GM08714 (cell line): ENCODE measurements around the gene MAP4K3.

Experiments used
- H3K4me3 ChIP-seq: fragments of 200-500 bp; sonication (Bioruptor generic); 2 replicates; pipeline ENCODE4 v1.5.1; 2014; ENCODE audit warnings: mild to moderate bottlenecking, low read length, inconsistent platforms
- ZNF274 ChIP-seq: IDR thresholded peaks from 2 replicates; pipeline ENCODE4 v1.6.1; 2012; ENCODE audit warnings: mild to moderate bottlenecking, low read depth, low read length

MAP4K3 gene

DNA sequence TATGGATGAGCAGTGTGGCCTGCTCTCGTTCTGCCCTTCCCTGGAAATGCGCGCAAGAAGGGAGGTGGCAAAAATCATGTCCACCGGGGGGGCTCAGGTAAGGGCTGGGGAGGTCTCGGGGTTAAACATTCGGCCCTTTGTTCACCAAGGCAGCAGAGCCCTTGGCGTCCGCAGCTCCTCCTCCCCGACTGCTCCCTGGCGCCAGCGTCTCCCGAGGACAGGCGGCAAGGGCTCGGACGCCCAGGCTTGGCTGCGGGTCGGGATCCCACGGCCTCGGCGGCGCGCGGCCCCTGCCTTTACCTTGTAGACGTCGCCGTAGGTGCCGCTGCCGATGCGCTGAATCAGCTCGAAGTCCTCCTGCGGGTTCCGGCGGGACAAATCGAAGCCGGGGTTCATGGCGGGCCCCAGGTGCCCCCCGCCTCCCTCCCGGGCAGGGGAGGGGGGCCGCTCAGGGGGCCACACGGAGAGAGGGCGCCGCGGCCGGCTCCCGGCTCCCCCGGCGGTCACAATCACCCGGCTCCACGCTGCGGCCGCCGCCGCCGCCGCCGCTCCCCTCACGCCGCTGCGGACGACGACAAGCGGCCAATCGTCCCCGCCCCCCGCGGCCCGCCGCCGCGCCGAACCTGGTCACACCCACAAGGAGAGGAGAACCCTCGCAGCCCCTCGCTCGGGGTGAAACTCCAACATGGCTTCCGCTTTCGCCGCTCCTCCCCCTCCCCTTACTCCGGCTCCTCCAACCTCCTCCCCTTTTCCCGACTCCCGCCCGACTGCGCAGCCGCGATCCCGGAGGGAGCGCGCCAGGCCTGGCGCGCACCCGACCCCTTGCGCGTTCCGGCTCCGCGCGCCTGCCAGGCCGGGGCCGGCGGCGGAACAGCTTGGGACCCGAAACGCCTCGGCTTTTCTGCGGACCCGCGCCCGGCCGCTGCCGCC is at the start of gene MAP4K3:
TSS of gene MAP4K3 (minus strand) at position 694 of the 930 bp plus-strand sequence. CDS start at position 396, 298 bp downstream.
- no peak for TF ChIP-seq ZNF274

DNA sequence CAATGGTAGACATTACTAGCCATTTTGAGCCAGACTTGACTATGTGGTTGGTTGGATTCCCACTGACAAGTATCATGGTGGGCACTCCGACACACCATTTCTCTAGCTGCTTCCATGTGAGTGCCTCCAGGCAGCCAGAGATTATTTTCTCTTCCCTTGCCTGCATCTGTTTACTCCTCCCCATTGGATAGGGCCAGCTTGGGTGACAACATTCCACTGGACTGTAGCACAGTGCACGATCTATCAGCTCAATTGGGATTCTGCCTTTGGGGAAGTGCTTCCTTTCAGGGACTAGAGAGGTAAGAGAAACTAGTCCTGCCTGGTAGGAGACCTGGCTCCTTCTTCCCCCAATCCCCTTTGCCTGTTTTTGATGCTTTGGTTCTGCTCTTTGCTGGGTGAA is 49.0 kb upstream of the MAP4K3 start:
- no peak for TF ChIP-seq ZNF274
- no peak overlapping the region for H3K4me3 ChIP-seq

More for the DNA sequence above, at the start of gene MAP4K3:
- H3K4me3 ChIP-seq, result peak within 1 kb of the TSS; percentile 55

DNA sequence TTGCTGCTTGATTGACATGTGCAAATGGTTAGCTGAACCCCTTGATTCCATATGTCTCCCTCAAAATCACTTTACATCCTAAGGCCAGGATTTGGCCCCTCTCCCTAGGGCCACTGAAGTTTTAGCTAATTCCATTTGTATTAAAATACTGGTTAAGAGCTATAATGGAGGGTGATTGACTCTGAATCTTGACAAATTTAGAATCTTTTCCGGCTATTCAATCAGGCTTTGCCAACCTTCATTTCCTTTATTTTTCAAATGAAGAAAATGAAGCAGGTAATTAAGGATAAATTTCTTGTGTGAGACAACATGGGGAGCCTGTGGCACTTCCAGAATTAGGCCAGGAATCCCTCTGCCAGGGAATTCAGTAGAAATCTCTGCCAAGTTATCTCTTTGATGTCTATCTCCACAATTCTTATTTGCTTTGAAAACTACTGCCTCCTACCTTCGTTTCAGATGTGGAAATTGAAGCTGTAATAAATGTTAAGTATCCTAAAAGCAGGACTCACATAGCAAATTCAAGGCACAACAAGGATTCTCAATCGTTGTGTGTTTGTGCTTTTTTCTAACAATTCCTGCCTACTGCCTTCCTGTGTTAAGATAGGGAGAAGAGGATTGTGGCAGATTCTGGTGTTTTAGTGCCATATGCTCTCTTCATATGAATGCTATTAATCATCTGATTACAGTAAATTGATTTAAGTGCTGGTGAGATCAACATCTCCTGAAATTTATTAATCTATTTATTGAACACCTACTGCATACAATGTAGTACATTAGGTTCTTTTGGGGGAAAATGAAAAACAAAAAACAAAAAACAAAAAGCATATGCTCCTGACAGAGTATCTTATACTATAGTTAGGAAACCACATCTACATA is 47.8 kb upstream of the MAP4K3 start:
- no peak for TF ChIP-seq ZNF274
- no peak overlapping the region for H3K4me3 ChIP-seq

DNA sequence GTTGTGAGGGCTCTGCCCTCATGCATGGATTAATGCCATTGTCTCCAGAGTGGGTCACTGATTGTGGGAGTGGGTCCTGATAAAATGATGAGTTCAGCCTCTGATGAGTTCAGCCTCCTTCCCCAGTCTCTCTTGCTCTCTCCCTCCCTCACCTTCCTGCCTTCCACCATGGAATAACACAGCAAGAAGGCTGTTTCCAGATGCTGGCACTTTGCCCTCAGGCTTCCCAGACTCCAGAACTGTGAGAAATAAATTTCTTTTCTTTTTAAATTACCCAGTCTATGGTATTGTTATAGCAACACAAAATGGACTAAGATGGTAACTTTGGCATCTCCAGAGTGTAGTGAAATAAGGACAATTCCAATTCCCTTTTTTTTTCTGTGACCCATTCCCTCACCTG is 47.1 kb upstream of the MAP4K3 start:
- TF ChIP-seq ZNF274, result no peak
- no peak overlapping the region for H3K4me3 ChIP-seq

DNA sequence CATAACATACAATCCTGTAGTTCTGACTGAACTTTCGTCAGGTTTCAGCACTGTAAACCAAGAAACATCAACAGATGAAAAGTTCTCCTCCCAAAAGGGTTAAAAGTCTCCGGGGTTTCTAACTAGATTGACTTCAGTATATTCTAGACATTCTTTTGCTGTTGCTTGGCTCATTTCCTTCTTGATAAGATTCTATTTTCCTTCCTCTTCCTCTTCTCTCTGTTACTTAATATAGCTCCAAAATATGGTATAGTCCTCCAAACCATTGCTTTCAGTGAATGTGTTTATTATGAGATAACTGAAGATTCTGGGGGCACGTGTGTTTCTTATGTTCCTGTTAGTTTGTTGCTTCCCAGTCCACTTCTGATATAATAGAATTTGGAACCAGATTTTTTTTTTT is 46.4 kb upstream of the MAP4K3 start:
- TF ChIP-seq ZNF274, result no peak
- H3K4me3 ChIP-seq, result no peak overlapping the region

DNA sequence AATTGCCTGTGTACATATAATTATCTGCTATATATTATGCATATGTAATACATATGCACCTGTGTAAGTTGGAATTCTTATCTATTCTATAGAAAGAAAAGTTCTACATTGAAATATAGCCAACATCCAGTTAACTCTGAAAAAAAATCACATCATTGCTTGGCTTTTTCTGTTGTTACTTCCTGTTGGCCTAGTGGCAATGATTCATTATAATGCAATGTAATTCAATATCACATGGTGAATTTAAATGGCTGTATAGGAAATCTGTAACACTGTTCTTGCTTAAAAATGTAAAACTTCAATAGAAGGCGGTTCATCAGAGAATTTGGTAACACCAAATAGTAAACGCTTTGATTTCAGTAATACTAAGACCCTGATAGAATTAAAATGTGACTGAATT is 44.5 kb upstream of the MAP4K3 start:
- no peak overlapping the region for H3K4me3 ChIP-seq
- no peak for TF ChIP-seq ZNF274

DNA sequence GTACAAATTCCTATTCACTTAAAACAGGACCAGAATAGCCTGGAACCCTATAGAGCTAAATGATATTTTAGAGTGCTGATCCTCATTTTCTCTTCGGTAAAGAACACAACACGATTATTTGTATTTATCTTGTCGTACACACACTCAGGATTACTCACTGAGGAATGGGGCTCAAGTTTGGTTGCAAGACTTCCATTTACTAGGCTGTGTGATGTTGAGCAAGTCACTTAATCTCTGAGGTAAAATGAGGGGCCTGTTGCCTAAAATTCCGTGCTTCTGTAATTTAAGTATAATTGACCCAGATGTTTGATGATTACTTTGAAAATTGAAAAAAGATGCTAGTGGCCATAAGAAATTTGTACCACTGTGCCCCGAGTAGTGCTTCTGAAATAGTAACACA is 42.6 kb upstream of the MAP4K3 start:
- H3K4me3 ChIP-seq, result no peak overlapping the region
- TF ChIP-seq ZNF274, result no peak

DNA sequence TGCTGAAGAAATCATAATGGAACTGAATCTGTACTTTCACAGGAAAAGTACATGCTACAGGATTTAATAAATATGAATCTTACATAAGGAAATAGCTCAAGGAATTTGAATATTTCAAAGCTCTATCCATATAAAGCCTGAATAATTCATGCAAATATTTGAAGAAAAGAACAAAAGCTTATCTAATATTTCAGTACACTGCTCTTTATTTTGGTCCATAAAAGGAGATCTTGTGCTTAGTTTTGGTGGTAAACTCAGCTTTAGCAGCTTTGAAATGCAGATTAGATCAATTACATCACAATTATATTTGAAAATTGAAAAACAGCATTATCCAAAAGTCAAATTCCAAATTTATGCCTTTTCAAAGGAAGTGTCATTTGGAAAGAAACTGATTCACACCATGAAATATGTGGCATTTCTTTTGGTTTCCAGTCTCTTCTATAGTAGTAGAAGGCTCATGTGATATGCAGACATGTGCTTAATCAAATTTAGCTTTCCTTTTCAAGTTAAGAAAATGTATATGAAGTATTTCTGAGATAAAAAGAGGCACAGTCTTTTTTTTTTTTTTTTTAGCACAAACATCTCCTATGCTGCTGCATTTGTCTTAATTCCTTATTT is 42.1 kb upstream of the MAP4K3 start:
- TF ChIP-seq ZNF274, result no peak
- H3K4me3 ChIP-seq, result no peak overlapping the region

DNA sequence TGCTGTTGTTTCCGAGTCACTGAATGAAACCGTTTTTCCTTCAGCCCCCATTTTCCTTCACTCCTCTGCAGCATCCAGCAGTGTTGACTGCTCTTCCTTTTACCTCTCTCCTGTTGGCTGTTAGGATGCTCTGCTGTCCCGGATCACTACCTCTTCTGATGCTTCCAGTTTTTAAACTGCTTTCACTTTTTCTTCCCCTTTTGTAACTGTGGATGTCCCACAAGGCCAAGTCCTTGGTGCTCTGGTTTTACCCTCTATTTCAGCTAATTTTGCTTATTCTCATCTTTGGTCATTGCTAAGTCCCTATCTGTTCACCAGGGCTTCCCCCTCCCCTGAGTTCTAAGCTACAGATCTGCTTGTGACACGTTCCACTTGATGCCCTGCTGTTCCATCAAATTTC is 39.4 kb upstream of the MAP4K3 start:
- H3K4me3 ChIP-seq, result no peak overlapping the region; the same call in 1 of the 2 replicates
- no peak for TF ChIP-seq ZNF274

DNA sequence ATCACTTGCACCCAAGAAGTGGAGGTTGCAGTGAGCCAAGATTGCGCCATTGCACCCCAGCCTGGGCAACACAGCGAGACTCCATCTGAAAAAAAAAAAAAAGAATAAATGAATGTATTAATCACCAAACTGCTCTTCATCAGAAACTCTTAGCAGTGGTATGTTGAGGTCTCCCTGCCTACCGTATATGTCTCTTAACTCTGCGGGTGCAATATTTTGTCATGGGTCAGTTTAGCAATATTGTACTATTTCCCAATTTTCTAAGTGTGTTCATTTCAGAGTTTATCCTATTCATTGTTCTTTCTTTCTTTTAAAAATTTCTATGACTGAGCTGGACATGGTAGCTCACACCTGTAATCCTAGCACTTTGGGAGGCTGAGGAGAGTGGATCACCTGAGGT is 37.9 kb upstream of the MAP4K3 start:
- no peak overlapping the region for H3K4me3 ChIP-seq
- TF ChIP-seq ZNF274, result no peak

DNA sequence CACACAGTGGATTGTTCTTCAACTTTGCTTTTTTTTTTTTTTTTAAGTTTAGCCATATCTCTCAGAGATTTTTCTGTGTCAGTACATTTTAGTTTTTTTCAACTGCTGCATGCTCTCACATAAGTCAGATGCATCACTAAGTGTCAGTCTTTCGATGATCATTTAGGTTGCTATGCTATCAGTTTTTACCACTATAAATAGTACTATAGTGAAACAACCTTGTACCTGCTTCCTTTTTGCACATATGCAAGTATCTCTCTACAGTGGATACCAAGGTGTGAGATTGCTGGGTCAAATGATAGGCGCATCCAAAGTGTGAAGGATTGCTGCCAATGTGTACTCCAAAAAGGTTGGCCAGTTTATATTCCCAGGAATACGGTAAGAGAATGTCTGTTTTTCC is 33.5 kb upstream of the MAP4K3 start:
- no peak overlapping the region for H3K4me3 ChIP-seq
- TF ChIP-seq ZNF274, result no peak

DNA sequence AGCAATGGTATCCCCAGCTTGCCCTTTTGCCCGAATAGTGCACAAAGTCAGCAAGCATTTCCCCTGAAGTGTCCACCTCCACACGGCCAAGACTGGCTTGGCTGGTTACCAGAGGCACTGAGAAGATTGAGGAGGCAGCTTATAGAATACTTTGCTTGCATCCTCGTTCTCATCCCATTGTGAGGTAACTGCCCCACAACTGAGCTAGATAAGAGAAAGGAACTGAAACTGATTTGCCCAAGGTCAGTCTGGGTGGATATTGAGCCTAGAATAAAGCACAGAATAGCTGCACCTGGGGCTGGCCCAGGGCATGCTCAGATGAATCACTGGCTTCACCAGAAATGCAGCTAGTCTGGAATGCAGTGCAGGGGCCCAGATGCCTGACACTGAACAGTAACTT is 32.7 kb upstream of the MAP4K3 start:
- no peak for TF ChIP-seq ZNF274
- H3K4me3 ChIP-seq, result no peak overlapping the region

DNA sequence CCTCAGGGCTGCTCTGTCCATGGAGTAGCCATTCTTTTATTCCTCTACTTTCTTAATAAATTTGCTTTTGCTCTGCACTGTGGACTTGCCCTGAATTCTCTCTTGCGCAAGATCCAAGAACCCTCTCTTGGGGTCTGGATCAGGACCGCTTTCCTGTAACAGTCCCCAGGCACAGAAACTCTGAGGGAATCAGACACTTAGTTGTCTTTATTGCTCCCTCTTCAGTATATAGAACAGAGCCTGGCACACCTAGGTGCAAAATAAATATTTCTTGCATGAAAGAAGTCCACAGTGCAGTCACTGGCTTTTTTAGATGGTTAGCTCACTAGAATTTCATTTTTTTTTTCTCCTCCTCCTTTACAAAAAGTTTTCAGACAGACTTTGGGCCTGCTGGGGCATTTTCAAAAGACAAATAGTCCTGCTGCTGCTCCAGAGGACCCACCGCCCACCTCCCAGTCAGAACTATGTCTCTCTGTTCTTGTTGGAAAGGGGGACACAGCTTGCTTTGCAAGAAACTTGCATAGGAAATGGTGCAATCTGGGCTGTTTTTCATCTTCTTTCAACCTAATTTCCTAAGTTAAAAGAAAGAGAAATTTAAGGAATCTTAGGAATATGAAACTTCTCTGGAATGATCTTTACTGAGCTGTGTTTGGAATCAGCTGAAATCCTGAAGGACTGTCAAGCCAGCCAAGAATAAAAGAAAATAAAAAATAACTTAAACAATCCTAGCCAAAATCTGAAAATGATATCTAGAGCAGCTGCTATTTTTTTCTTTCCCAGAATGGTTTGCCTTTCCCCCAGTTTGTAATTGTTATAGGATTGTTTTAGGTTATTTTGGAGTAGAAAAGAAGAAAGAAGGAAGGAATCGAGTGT is 31.7 kb upstream of the MAP4K3 start:
- no peak for TF ChIP-seq ZNF274
- H3K4me3 ChIP-seq, result no peak overlapping the region
